HG03442 (cell line): Measurements from ENCODE around the gene MCC.

ENCODE experiments used
- ATAC-seq: cut with Tn5 transposase; IDR thresholded peaks from one replicate; pipeline ENCODE4 v1.9.1; 2021; ENCODE audit warnings: mild to moderate bottlenecking, moderate library complexity; ENCODE audit not compliant: unreplicated experiment

The MCC gene

DNA sequence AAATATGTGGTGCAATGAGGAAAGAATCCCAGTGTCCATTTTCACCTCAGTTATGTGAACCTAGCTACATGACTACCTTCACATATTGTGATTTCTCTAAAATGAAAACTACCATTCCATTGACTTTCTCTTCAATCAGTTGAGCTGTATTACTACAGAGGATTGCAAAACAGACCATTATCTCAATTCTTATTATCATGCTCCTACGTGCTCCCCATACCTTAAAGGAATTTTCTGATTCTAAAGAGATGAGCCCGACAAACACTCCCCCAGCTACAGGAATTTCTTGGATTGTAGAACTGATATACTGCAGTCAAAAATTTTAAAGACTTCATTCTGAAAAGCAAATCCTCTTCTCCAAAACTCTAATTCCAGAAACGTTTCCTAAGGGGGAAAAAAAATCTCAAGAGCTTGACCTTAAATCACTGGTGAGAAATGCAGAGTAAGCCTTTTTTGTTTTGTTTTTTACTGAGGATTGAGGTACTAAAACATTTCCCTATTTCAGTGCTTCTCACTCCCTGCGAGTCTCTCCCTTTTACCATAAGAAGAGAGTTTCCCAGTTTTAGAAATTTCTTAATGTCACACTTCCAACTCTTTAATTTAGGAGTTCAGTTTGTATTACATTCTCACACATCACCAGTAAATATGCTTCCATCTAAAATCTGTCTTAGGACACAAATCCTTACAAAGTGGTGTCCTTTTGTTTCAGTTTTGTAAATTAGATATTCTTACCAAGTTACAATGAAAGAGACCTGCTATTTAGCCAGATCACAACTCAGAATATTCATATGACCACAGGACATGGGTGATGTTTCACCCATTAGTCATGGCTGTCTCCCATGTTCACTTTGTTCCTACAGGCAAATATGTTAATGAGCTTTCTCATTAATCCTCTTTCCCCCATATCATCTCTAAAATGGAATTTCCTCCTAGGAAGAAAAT lies 257.3 kb downstream of the MCC start:
- ATAC-seq, result no peak

- ATAC-seq, result no peak
Measured at GRCh38 chr5:113227798-113228197, 260.5 kb downstream of the MCC start.

DNA sequence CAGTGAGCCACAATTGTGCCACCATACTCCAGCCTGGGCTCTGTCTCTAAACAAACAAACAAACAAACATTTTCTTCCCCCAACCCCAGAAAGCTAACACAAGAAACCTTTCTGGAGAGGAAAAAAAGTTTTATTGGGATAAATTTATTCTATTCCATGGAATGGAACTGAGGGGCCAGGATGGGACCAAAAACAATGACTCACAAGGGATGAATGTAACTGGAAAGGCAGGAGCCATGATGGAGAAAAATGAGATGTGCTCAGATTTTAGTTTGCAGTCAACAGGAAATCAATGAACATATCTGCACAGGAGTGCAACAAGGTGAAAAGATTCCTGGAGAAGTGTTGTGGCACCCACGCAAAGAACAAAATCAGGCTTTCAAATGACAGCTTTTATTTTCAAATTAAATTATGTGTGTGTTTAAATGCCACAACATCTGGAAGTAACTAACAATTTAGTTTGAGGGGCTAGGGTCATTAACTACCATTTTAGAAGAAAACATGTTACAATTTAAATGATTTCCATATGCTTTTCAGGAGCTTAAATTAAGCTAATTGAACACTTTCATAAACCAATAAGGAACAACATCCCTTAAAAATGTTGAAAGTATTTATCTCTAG lies 262.0 kb downstream of the MCC start:
- no peak for ATAC-seq

GRCh38 chr5:113225259-113225658 lies 263.0 kb downstream of the MCC start:
- ATAC-seq, result no peak

GRCh38 chr5:113224605-113225065 lies 263.6 kb downstream of the MCC start:
- no peak for ATAC-seq

DNA sequence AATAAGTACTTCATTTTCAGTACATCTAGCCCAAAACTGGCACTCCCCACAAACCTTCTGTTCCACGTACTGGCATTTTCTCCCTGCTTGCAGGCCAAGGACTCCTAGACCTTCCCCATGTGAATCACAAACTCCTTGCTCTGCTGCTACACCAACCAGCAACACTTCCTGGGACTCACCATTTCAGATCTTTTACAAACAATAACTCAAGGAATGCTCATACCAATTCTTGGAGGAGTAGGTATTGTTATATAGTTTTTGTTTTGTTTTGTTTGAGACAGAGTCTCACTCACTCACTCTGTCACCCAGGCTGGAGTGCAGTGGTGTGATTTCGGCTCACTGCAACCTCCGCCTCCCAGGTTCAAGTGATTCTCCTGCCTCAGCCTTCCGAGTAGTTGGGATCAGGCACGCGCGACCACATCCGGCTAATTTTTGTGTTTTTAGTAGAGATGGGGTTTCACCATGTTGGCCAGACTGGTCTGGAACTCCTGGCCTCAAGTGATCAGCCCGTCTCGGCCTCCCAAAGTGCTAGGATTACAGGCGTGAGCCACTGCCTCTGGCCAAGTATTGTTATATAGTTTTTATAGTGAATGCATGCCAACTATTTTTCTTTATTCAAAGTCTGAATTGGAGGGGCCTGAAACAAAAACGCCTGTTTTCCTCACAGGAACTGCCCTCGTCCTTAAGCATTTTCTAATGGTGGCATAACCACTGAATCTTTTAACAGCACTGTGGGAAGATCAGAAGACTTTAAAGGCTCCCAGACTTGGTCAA lies 264.2 kb downstream of the MCC start:
- no peak for ATAC-seq

- ATAC-seq, result no peak
Measured at GRCh38 chr5:113223315-113223714, 264.9 kb downstream of the MCC start.

- no peak for ATAC-seq
Measured at GRCh38 chr5:113221294-113222176, 266.7 kb downstream of the MCC start.

GRCh38 chr5:113219695-113220094 lies 268.6 kb downstream of the MCC start:
- ATAC-seq, result no peak

GRCh38 chr5:113218906-113219517 lies 269.2 kb downstream of the MCC start:
- ATAC-seq, result no peak

DNA sequence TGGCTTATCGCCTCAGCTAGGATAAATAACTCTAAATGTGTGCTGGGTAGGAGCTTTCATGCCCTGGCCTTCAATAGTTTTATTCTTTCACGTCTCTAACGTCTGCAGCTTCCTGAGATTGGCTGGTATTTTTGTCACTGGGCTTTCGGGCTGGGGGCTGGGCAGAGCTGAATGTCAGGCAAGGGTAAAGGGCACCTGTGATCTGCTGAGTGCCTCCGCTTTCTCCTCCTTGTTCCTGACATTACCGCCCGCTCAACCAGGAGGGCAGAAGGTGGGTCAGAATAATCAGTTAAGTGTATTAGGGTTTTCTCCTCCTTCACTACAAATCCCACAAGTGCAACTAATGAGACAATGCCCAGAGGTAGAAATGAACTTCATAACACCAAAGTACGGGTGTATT lies 270.1 kb downstream of the MCC start:
- ATAC-seq, result no peak

DNA sequence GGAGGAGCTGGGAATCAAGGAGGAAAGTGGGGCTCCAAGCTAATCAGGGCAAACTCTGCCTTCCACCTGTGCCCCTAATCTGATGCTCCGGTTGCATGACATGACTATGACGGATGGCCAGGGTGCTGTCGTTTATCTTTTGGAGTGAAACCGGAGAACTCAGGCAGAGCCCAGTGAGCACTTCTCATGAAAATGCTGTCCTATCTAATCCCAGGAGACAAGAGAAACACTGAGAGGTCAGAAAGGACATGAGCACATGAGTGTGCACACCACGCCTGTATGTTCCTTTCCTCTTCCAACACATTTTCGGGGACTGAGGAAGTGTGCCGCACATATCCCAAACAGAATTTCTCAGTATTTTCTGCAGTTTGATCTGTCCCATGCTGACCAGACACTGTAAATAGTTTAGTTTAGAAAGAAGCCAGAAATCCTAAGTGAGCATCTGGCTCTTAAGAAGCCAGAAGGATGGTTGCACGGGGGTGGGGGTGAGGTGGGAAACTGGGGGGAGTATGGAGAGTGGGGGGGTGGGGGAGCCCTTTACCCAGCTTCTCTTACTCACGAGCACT lies 270.6 kb downstream of the MCC start:
- no peak for ATAC-seq

DNA sequence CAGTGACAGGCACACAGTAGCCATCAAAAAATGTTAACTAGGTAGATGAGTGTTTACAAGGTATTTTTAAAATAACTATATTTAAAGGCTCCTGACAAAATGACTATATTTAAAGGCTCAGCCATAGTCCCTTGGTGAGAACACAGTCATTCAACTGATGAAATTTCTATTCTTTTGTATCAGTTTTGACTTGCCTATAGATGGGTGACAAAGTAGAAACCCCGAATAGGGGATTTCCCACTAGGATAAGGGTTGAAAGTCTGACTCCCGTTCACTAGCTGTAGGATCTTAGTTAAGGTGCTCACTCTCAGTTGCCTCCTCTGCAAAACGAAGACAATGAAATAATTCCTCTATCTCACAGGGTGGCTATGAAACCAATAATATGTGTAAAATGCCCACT lies 271.7 kb downstream of the MCC start:
- ATAC-seq, result no peak

GRCh38 chr5:113215401-113216060 lies 272.7 kb downstream of the MCC start:
- no peak for ATAC-seq

DNA sequence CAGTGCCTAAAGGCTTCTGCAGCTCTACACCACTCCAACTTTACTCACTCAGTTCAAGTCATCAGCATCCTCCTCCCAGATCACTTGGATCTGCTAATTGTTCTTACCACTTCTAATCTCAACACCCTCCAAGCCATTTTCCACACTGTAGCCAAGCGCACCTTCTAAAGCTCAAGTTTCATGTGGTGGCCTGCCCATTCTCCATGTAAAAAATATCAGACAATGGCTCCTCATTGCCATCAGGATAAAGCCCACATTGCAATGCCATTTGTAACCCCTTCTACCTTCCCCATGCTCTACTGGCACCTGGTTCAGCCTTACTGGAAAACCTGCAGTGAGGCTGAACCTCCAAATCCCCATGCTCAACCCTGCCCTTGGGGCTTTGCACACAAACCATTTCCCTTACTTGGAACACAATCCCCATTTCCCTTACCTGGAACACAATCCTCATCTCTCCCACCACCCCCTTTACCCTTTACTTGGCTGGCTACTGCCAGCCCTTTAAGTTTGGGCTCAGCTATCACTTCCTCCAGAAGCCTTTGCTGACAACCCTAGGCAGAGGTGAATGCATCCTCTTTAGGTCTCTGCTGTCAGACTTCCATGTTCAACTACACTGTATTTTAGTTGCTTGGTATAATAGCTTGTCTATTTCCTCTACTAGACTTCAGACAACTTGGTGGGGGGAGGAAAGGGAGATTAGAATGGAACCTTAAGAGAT lies 273.5 kb downstream of the MCC start:
- no peak for ATAC-seq

GRCh38 chr5:113213551-113214425 lies 274.5 kb downstream of the MCC start:
- peak; percentile 36 for ATAC-seq

DNA sequence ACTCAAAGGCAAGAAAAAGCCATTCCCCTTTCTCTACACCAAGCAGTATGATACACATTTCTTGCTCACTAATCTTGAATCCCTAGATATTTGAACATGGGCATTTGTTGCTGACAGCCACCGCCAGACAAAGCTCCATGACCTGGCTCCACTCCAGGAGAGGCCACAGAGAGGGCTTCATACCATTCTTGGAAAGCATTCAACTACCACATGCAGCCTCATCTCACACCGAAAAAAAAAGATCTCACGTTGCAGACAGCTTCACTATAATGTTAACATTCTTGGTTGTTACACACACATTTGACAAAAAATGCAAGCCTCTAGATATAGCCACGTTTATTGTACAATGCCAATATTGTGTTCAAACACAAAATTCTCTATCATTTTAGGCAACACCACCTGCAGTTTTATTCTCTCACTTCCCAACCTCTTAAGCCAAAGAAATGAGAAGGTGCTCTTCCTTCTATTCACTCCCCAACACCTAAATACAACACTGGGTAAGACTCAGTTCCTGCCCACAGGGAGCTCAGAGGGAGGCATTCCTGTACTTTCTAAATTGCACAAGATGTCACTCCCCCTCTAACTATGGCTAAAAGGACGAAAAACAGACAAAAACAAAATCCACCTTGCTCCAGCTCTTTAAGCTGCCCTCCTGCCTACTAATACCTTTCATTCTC lies 275.9 kb downstream of the MCC start:
- ATAC-seq, result no peak
